IPS-NIHi11 (cell line): Measurements from ENCODE around the gene FLT1.

Source experiments
- DNase-seq: peaks from one replicate; pipeline ENCODE4 v3.0.0; 2012; ENCODE audit warnings: mixed read lengths, low spot score

The FLT1 gene

GRCh38 chr13:28318496-28318895, 176.4 kb downstream of the FLT1 start:
- no peak for DNase-seq

GRCh38 chr13:28316836-28317235, 178.1 kb downstream of the FLT1 start:
- no peak for DNase-seq

- DNase-seq = no peak
Observed at GRCh38 chr13:28316129-28316528, 178.8 kb downstream of the FLT1 start.

- no peak for DNase-seq
Observed at GRCh38 chr13:28314879-28315278, 180.0 kb downstream of the FLT1 start.

- peak; percentile 40 for DNase-seq
Observed at GRCh38 chr13:28313579-28313978, 181.3 kb downstream of the FLT1 start.

- DNase-seq = no peak
Observed at GRCh38 chr13:28306325-28306724, 188.6 kb downstream of the FLT1 start.

GRCh38 chr13:28301839-28302238, 193.1 kb downstream of the FLT1 start:
- DNase-seq = no peak

- no peak for DNase-seq
Observed at GRCh38 chr13:28299916-28300315, 195.0 kb downstream of the FLT1 start.

- peak; percentile 79 for DNase-seq
Observed at GRCh38 chr13:28297341-28297740, 197.6 kb downstream of the FLT1 start.

GRCh38 chr13:28286263-28286662, 208.7 kb downstream of the FLT1 start:
- DNase-seq = no peak

- no peak for DNase-seq
Observed at GRCh38 chr13:28283600-28283999, 211.3 kb downstream of the FLT1 start.

GRCh38 chr13:28282451-28282850, 212.5 kb downstream of the FLT1 start:
- DNase-seq = no peak

- peak; percentile 11 for DNase-seq
Observed at GRCh38 chr13:28273919-28274318, 221.0 kb downstream of the FLT1 start.

- no peak for DNase-seq
Observed at GRCh38 chr13:28271056-28271840, 223.7 kb downstream of the FLT1 start.

- no peak for DNase-seq
Observed at GRCh38 chr13:28268800-28269223, 226.1 kb downstream of the FLT1 start.

GRCh38 chr13:28267497-28267896, 227.4 kb downstream of the FLT1 start:
- no peak for DNase-seq

- DNase-seq = no peak
Observed at GRCh38 chr13:28258417-28258816, 236.5 kb downstream of the FLT1 start.

- DNase-seq = no peak
Observed at GRCh38 chr13:28257305-28257704, 237.6 kb downstream of the FLT1 start.

- DNase-seq = no peak
Observed at GRCh38 chr13:28252547-28252946, 242.4 kb downstream of the FLT1 start.

GRCh38 chr13:28251466-28251865, 243.5 kb downstream of the FLT1 start:
- no peak for DNase-seq

GRCh38 chr13:28250542-28250941, 244.4 kb downstream of the FLT1 start:
- DNase-seq = no peak
